Measurements from ENCODE around the gene KCNC3. TPM values are rescaled to one million over a fixed set of nuclear protein-coding genes. Genes with fewer than 3 reads are reported as not detected.

The KCNC3 gene
- total RNA-seq, 1 donor from 2014 or later, result not detected

- H3K4me3 Mint-ChIP-seq (ENCODE audit: unreplicated experiment), result no peak overlapping the region
- H3K9me3 Mint-ChIP-seq (ENCODE audit: unreplicated experiment), result peaks cover 40% of the 10 kb centered on the region
- no peak for TF ChIP-seq CTCF (IDR thresholded peaks at IDR 0.05; ENCODE audit: unreplicated experiment)
- peaks cover 23% of the 10 kb centered on the region for H3K36me3 Mint-ChIP-seq (ENCODE audit: low read depth, unreplicated experiment)
- H3K27ac Mint-ChIP-seq (ENCODE audit: unreplicated experiment), result no peak overlapping the region
- H3K27me3 Mint-ChIP-seq (ENCODE audit: unreplicated experiment), result peaks cover 13% of the 10 kb centered on the region
- DNase-seq (ENCODE audit: low spot score), result no peak
- no peaks in the 10 kb centered on the region for H3K4me1 Mint-ChIP-seq (ENCODE audit: unreplicated experiment)
These were observed 41.8 kb downstream of the KCNC3 start for GRCh38 chr19:50287331-50287730.

- Mint-ChIP-seq H3K36me3 (ENCODE audit: low read depth, unreplicated experiment) (peaks cover 23% of the 10 kb centered on the region), H3K27me3 (ENCODE audit: unreplicated experiment) (peaks cover 13% of the 10 kb centered on the region)
- TF ChIP-seq CTCF (IDR thresholded peaks at IDR 0.05; ENCODE audit: unreplicated experiment), result no peak
These were observed 42.7 kb downstream of the KCNC3 start for GRCh38 chr19:50286443-50286842.

GRCh38 chr19:50285833-50286232, 43.3 kb downstream of the KCNC3 start:
- no peak for TF ChIP-seq CTCF (IDR thresholded peaks at IDR 0.05; ENCODE audit: unreplicated experiment)
- H3K4me1 Mint-ChIP-seq (ENCODE audit: unreplicated experiment), result no peaks in the 10 kb centered on the region
- H3K27ac Mint-ChIP-seq (ENCODE audit: unreplicated experiment), result no peak overlapping the region
- DNase-seq (ENCODE audit: low spot score), result no peak
- peaks cover 11% of the 10 kb centered on the region for H3K27me3 Mint-ChIP-seq (ENCODE audit: unreplicated experiment)
- peaks cover 25% of the 10 kb centered on the region for H3K36me3 Mint-ChIP-seq (ENCODE audit: low read depth, unreplicated experiment)
- H3K4me3 Mint-ChIP-seq (ENCODE audit: unreplicated experiment), result no peak overlapping the region
- H3K9me3 Mint-ChIP-seq (ENCODE audit: unreplicated experiment), result peaks cover 44% of the 10 kb centered on the region

More at GRCh38 chr19:50286443-50286842, 42.7 kb downstream of the KCNC3 start:
- H3K27ac Mint-ChIP-seq (ENCODE audit: unreplicated experiment), result no peak overlapping the region
- DNase-seq (ENCODE audit: low spot score), result no peak
- no peaks in the 10 kb centered on the region for H3K4me1 Mint-ChIP-seq (ENCODE audit: unreplicated experiment)
- H3K4me3 Mint-ChIP-seq (ENCODE audit: unreplicated experiment), result no peak overlapping the region
- peaks cover 40% of the 10 kb centered on the region for H3K9me3 Mint-ChIP-seq (ENCODE audit: unreplicated experiment)

- no peaks in the 10 kb centered on the region for H3K4me1 Mint-ChIP-seq (ENCODE audit: unreplicated experiment)
- H3K36me3 Mint-ChIP-seq (ENCODE audit: low read depth, unreplicated experiment), result peaks cover 14% of the 10 kb centered on the region
- no peak for TF ChIP-seq CTCF (IDR thresholded peaks at IDR 0.05; ENCODE audit: unreplicated experiment)
- peaks cover 3% of the 10 kb centered on the region for H3K27me3 Mint-ChIP-seq (ENCODE audit: unreplicated experiment)
- peaks cover 22% of the 10 kb centered on the region for H3K9me3 Mint-ChIP-seq (ENCODE audit: unreplicated experiment)
- H3K4me3 Mint-ChIP-seq (ENCODE audit: unreplicated experiment), result no peak overlapping the region
- no peak for DNase-seq (ENCODE audit: low spot score)
- no peak overlapping the region for H3K27ac Mint-ChIP-seq (ENCODE audit: unreplicated experiment)
These were observed 47.7 kb downstream of the KCNC3 start for GRCh38 chr19:50281491-50281890.

GRCh38 chr19:50280983-50281382, 48.2 kb downstream of the KCNC3 start:
- peaks cover 26% of the 10 kb centered on the region for H3K9me3 Mint-ChIP-seq (ENCODE audit: unreplicated experiment)
- no peak for TF ChIP-seq CTCF (IDR thresholded peaks at IDR 0.05; ENCODE audit: unreplicated experiment)
- peaks cover 14% of the 10 kb centered on the region for H3K36me3 Mint-ChIP-seq (ENCODE audit: low read depth, unreplicated experiment)
- no peak overlapping the region for H3K27ac Mint-ChIP-seq (ENCODE audit: unreplicated experiment)
- DNase-seq (ENCODE audit: low spot score), result no peak
- no peaks in the 10 kb centered on the region for H3K4me1 Mint-ChIP-seq (ENCODE audit: unreplicated experiment)
- peaks cover 6% of the 10 kb centered on the region for H3K27me3 Mint-ChIP-seq (ENCODE audit: unreplicated experiment)
- no peak overlapping the region for H3K4me3 Mint-ChIP-seq (ENCODE audit: unreplicated experiment)

Data from endothelial cell (in vitro differentiated cells).